ENCODE data around the gene RNF214. TPM values are rescaled to one million over a fixed set of nuclear protein-coding genes. Genes with fewer than 3 reads are reported as not detected.
"Not testable (repeated sequence)": the region's sequence is repeated elsewhere in the genome, so short reads cannot be mapped to it uniquely, and the experiment has no call there.

The RNF214 gene
- total RNA-seq, 1 donor from 2014 or later: 13.7 TPM

- ATAC-seq: no peak
Observed at GRCh38 chr11:117231842-117232091, 704 bp upstream of the RNF214 start, which contains the start of gene PCSK7. Gene PCSK7 (minus strand): TSS chr11:117232073. CDS start chr11:117229844, 2,229 bp downstream.

GRCh38 chr11:117232911-117233409, 489 bp downstream of the RNF214 start:
- peak; percentile 24 for ATAC-seq

- ATAC-seq: no peak
Observed at GRCh38 chr11:117238221-117238620, 5.8 kb downstream of the RNF214 start.

GRCh38 chr11:117239295-117239694, 6.8 kb downstream of the RNF214 start:
- peak; percentile 90 for ATAC-seq

- no peak for ATAC-seq
Observed at GRCh38 chr11:117248341-117248740, 15.9 kb downstream of the RNF214 start.

- no peak for ATAC-seq
Observed at GRCh38 chr11:117249571-117249970, 17.1 kb downstream of the RNF214 start.

GRCh38 chr11:117251506-117251905, 19.0 kb downstream of the RNF214 start:
- no peak for ATAC-seq

- peak; percentile 95 for ATAC-seq
Observed at GRCh38 chr11:117255966-117256365, 23.5 kb downstream of the RNF214 start.

GRCh38 chr11:117256573-117256972, 24.1 kb downstream of the RNF214 start:
- ATAC-seq: peak; percentile 84

- ATAC-seq: no peak
Observed at GRCh38 chr11:117258576-117258975, 26.1 kb downstream of the RNF214 start.

GRCh38 chr11:117259417-117259816, 26.9 kb downstream of the RNF214 start:
- ATAC-seq: no peak

- ATAC-seq: not testable (repeated sequence)
Observed at GRCh38 chr11:117264624-117265323, 32.3 kb downstream of the RNF214 start.

- no peak for ATAC-seq
Observed at GRCh38 chr11:117265745-117266144, 33.3 kb downstream of the RNF214 start.

- ATAC-seq: no peak
Observed at GRCh38 chr11:117269856-117270255, 37.4 kb downstream of the RNF214 start.

GRCh38 chr11:117271208-117271607, 38.7 kb downstream of the RNF214 start:
- ATAC-seq: no peak

- ATAC-seq: not testable (repeated sequence)
Observed at GRCh38 chr11:117272175-117272574, 39.7 kb downstream of the RNF214 start.

- ATAC-seq: no peak
Observed at GRCh38 chr11:117273550-117274289, 41.2 kb downstream of the RNF214 start.

GRCh38 chr11:117278347-117278746, 45.9 kb downstream of the RNF214 start:
- ATAC-seq: no peak

GRCh38 chr11:117279711-117280376, 47.4 kb downstream of the RNF214 start:
- ATAC-seq: no peak

GRCh38 chr11:117281159-117281558, 48.7 kb downstream of the RNF214 start:
- peak; percentile 85 for ATAC-seq

- no peak for ATAC-seq
Observed at GRCh38 chr11:117281869-117282268, 49.4 kb downstream of the RNF214 start.

- no peak for ATAC-seq
Observed at GRCh38 chr11:117282956-117283355, 50.5 kb downstream of the RNF214 start.

- no peak for ATAC-seq
Observed at GRCh38 chr11:117284053-117284452, 51.6 kb downstream of the RNF214 start.

- ATAC-seq: no peak
Observed at GRCh38 chr11:117286588-117286987, 54.1 kb downstream of the RNF214 start.

Data from esophagus mucosa (tissue), 1 donor.